WTC11 (cell line): ENCODE data around the gene SATB1. TPM values are rescaled to one million over a fixed set of nuclear protein-coding genes. Genes with fewer than 3 reads are reported as not detected.

Source experiments
- ATAC-seq: fragments of 200-7000 bp; cut with Tn5 transposase; 2 replicates; pipeline ENCODE4 v1.10.0; 2021; ENCODE audit warnings: mild to moderate bottlenecking, moderate library complexity
- CTCF ChIA-PET: fragments of 300-600 bp; sonication (Branson Sonifier 250); formaldehyde crosslinking; loops from one replicate; lab custom pipeline; 2021; ENCODE audit warnings: antibody characterized with exemption; lab: Charles Lee
- POLR2A ChIA-PET: fragments of 350-600 bp; sonication (Branson Sonifier 250); formaldehyde crosslinking; loops from one replicate; lab custom pipeline; 2021; ENCODE audit warnings: antibody characterized with exemption; lab: Charles Lee
- DNase-seq: peaks from one replicate; pipeline ENCODE4 v3.0.0; 2021; ENCODE audit warnings: low spot score
- H3K27ac Mint-ChIP-seq: 2 replicates; pipeline ENCODE4 v1.8.0; 2021; ENCODE audit warnings: mixed read lengths
- H3K27me3 Mint-ChIP-seq: 2 replicates; pipeline ENCODE4 v1.8.0; 2021; ENCODE audit warnings: low read depth, mild to moderate bottlenecking, moderate library complexity, mixed read lengths
- H3K36me3 Mint-ChIP-seq: 2 replicates; pipeline ENCODE4 v1.8.0; 2021; ENCODE audit warnings: mixed read lengths
- H3K4me1 Mint-ChIP-seq: 2 replicates; pipeline ENCODE4 v1.8.0; 2022; ENCODE audit warnings: mixed read lengths
- H3K4me3 Mint-ChIP-seq: 2 replicates; pipeline ENCODE4 v1.8.0; 2021; ENCODE audit warnings: mild to moderate bottlenecking, moderate library complexity, mixed read lengths
- H3K9me3 Mint-ChIP-seq: 2 replicates; pipeline ENCODE4 v1.8.0; 2021; ENCODE audit warnings: mixed read lengths
- AFF4 ChIP-seq: sonication (generic); formaldehyde crosslinking; IDR thresholded peaks from 2 replicates; pipeline ENCODE4 v1.8.1; 2023; ENCODE audit warnings: mild to moderate bottlenecking, missing genetic modification reagents, borderline replicate concordance
- E2F4 ChIP-seq: sonication (generic); formaldehyde crosslinking; IDR thresholded peaks from 2 replicates; pipeline ENCODE4 v1.8.1; 2022; ENCODE audit warnings: low read depth, mild to moderate bottlenecking, moderate library complexity, missing genetic modification reagents, borderline replicate concordance
- ELF4 ChIP-seq: sonication (generic); formaldehyde crosslinking; IDR thresholded peaks from 2 replicates; pipeline ENCODE4 v1.8.1; 2022; ENCODE audit warnings: low read depth, mild to moderate bottlenecking, moderate library complexity, missing genetic modification reagents
- FOXK1 ChIP-seq: sonication (generic); formaldehyde crosslinking; IDR thresholded peaks from 2 replicates; pipeline ENCODE4 v1.8.0; 2022; ENCODE audit warnings: mild to moderate bottlenecking, moderate library complexity, missing genetic modification reagents
- HMGXB4 ChIP-seq: sonication (generic); formaldehyde crosslinking; IDR thresholded peaks from 2 replicates; pipeline ENCODE4 v1.8.1; 2023; ENCODE audit warnings: mild to moderate bottlenecking, moderate library complexity, missing genetic modification reagents
- MAX ChIP-seq: sonication (generic); formaldehyde crosslinking; IDR thresholded peaks from 2 replicates; pipeline ENCODE4 v1.8.0; 2022; ENCODE audit warnings: mild to moderate bottlenecking, missing genetic modification reagents
- MLX ChIP-seq: sonication (generic); formaldehyde crosslinking; IDR thresholded peaks from 2 replicates; pipeline ENCODE4 v1.8.1; 2023; ENCODE audit warnings: mild to moderate bottlenecking, missing genetic modification reagents, moderate library complexity
- NR3C1 ChIP-seq: sonication (generic); formaldehyde crosslinking; conservative IDR thresholded peaks from 2 replicates; pipeline ENCODE4 v1.8.1; 2023; ENCODE audit warnings: low read depth, mild to moderate bottlenecking, missing genetic modification reagents
- PREB ChIP-seq: sonication (generic); formaldehyde crosslinking; IDR thresholded peaks from 2 replicates; pipeline ENCODE4 v1.8.1; 2022; ENCODE audit warnings: mild to moderate bottlenecking, missing genetic modification reagents, moderate library complexity, borderline replicate concordance
- STAT6 ChIP-seq: sonication (generic); formaldehyde crosslinking; conservative IDR thresholded peaks from 2 replicates; pipeline ENCODE4 v1.8.1; 2023; ENCODE audit warnings: mild to moderate bottlenecking, low read depth, missing genetic modification reagents, moderate library complexity
- USF2 ChIP-seq: sonication (generic); formaldehyde crosslinking; IDR thresholded peaks from 2 replicates; pipeline ENCODE4 v1.8.1; 2023; ENCODE audit warnings: mild to moderate bottlenecking, missing genetic modification reagents, moderate library complexity
- ZSCAN18 ChIP-seq: fragments of 250-450 bp; sonication (Bioruptor Pico); IDR thresholded peaks from 2 replicates; pipeline ENCODE4 v2.1.2; 2022; ENCODE audit warnings: mild to moderate bottlenecking, moderate library complexity
- total RNA-seq: library from RNA; stranded (reverse); gene quantifications from 3 replicates; pipeline ENCODE4 v1.2.3, GENCODE V29; 2021

SATB1 gene
- total RNA-seq, 1 experiment from 2014 or later: 36.2 TPM

GRCh38 chr3:18300916-18301315, 124.2 kb downstream of the SATB1 start:
- no peak for ATAC-seq
- no peak for DNase-seq
- Mint-ChIP-seq H3K4me1 (no peaks in the 10 kb centered on the region), H3K27me3 (no peaks in the 10 kb centered on the region), H3K27ac (no peak overlapping the region), H3K9me3 (peaks cover 28% of the 10 kb centered on the region), H3K4me3 (no peak overlapping the region), H3K36me3 (peaks cover 15% of the 10 kb centered on the region)
- CTCF ChIA-PET: no interaction called here
- no peak for TF ChIP-seq USF2 (CRISPR knock-in tag)
- TF ChIP-seq MAX: no peak
- no peak for TF ChIP-seq NR3C1 (CRISPR knock-in tag)
- no peak for TF ChIP-seq HMGXB4 (CRISPR knock-in tag)
- TF ChIP-seq E2F4 (CRISPR knock-in tag): no peak
- no peak for TF ChIP-seq ELF4 (CRISPR knock-in tag)
- TF ChIP-seq MLX (CRISPR knock-in tag): no peak
- no peak for TF ChIP-seq FOXK1 (CRISPR knock-in tag)
- no peak for TF ChIP-seq ZSCAN18 (CRISPR knock-in tag)
- POLR2A ChIA-PET: no interaction called here

- Mint-ChIP-seq H3K4me1 (peaks cover 5% of the 10 kb centered on the region), H3K27me3 (no peaks in the 10 kb centered on the region), H3K4me3 (no peak overlapping the region), H3K36me3 (peaks cover 19% of the 10 kb centered on the region), H3K27ac (no peak overlapping the region), H3K9me3 (peaks cover 32% of the 10 kb centered on the region)
- CTCF ChIA-PET: no interaction called here
- POLR2A ChIA-PET: no interaction called here
- DNase-seq: no peak
- TF ChIP-seq FOXK1 (CRISPR knock-in tag) (no peak), HMGXB4 (CRISPR knock-in tag) (no peak), NR3C1 (CRISPR knock-in tag) (no peak), PREB (no peak), AFF4 (no peak), STAT6 (CRISPR knock-in tag) (no peak)
- TF ChIP-seq, all 79 proteins: peak for 0
- ATAC-seq: no peak
Measured at GRCh38 chr3:18297126-18297525, 128.0 kb downstream of the SATB1 start.
